PC-9 (cell line): ENCODE data around the gene TRABD2B. TPM values are rescaled to one million over a fixed set of nuclear protein-coding genes. Genes with fewer than 3 reads are reported as not detected.

Experiments
- BruUV-seq: library from RNA; stranded (reverse); fragments of 400-500 nt; replicated peaks from 2 replicates; lab custom pipeline; 2021; lab: Mats Ljungman, UMichigan
- CTCF ChIA-PET: fragments of 300-600 bp; sonication (Branson Sonifier 250); formaldehyde crosslinking; loops from one replicate; lab custom pipeline; 2022; ENCODE audit warnings: antibody characterized with exemption; lab: Charles Lee
- POLR2A ChIA-PET: fragments of 300-600 bp; sonication (Branson Sonifier 250); formaldehyde crosslinking; loops from one replicate; lab custom pipeline; 2022; ENCODE audit warnings: antibody characterized with exemption; ENCODE audit not compliant: unreplicated experiment; lab: Charles Lee
- DNase-seq, 2 experiments: peaks; one replicate each; pipeline versions ENCODE4 v3.0.0 to v3.0.0-alpha.2; 2015 to 2022; ENCODE audit warnings: mixed read lengths in 1 of 2
- H2AFZ ChIP-seq: fragments of 200-600 bp; sonication (generic); 2 replicates; pipeline ENCODE4 v1.8.1; 2017; ENCODE audit warnings: antibody characterized with exemption
- H3F3A ChIP-seq: fragments of 200-600 bp; sonication (generic); 2 replicates; pipeline ENCODE4 v1.8.1; 2017; ENCODE audit warnings: antibody characterized with exemption, mild to moderate bottlenecking, low read depth; ENCODE audit not compliant: insufficient read depth
- H3K27ac ChIP-seq: fragments of 200-600 bp; sonication (generic); 2 replicates; pipeline ENCODE4 v1.6.1; 2016; ENCODE audit warnings: mixed run types
- H3K27me3 ChIP-seq: fragments of 200-600 bp; sonication (generic); 2 replicates; pipeline ENCODE4 v1.6.1; 2016; ENCODE audit warnings: low read depth, mixed run types; ENCODE audit not compliant: insufficient read depth
- H3K36me3 ChIP-seq: fragments of 200-600 bp; sonication (generic); 2 replicates; pipeline ENCODE4 v1.6.1; 2016; ENCODE audit warnings: low read depth, mixed run types
- H3K4me1 ChIP-seq: fragments of 200-600 bp; sonication (generic); replicated peaks from 2 replicates; pipeline ENCODE4 v1.6.1; 2016; ENCODE audit warnings: mixed run types; ENCODE audit not compliant: insufficient read depth
- H3K4me2 ChIP-seq: fragments of 200-600 bp; sonication (generic); 2 replicates; pipeline ENCODE4 v1.6.1; 2017; ENCODE audit warnings: mixed run types
- H3K4me3 ChIP-seq: fragments of 200-600 bp; sonication (generic); 2 replicates; pipeline ENCODE4 v1.6.1; 2016; ENCODE audit warnings: mixed run types
- H3K79me2 ChIP-seq: fragments of 200-600 bp; sonication (generic); 2 replicates; pipeline ENCODE4 v1.6.1; 2017; ENCODE audit warnings: low read depth, mixed run types
- H3K9me2 ChIP-seq: fragments of 200-600 bp; sonication (generic); 2 replicates; pipeline ENCODE4 v1.8.1; 2017; ENCODE audit warnings: mild to moderate bottlenecking; ENCODE audit not compliant: insufficient read depth
- H3K9me3 ChIP-seq: fragments of 200-600 bp; sonication (generic); 2 replicates; pipeline ENCODE4 v1.8.1; 2016; ENCODE audit warnings: low read depth; ENCODE audit not compliant: insufficient read depth
- H4K20me1 ChIP-seq: fragments of 200-600 bp; sonication (generic); 2 replicates; pipeline ENCODE4 v1.8.1; 2017; ENCODE audit not compliant: insufficient read depth
- CTCF ChIP-seq: fragments of 200-600 bp; sonication (generic); conservative IDR thresholded peaks from 2 replicates; pipeline ENCODE4 v1.6.1; 2017; ENCODE audit warnings: mixed run types, antibody characterized with exemption, mild to moderate bottlenecking, moderate library complexity
- EZH2 ChIP-seq: fragments of 200-600 bp; sonication (generic); IDR thresholded peaks from 2 replicates; pipeline ENCODE4 v1.8.0; 2017; ENCODE audit warnings: antibody characterized with exemption, low read depth
- intact Hi-C: fragments of 100-400 bp; cut with micrococcal nuclease; formaldehyde crosslinking; loops from one replicate; pipeline ENCODE4 v1.10.0; 2022; ENCODE audit not compliant: unreplicated experiment
- total RNA-seq: library from RNA; stranded (reverse); gene quantifications from 2 replicates; pipeline ENCODE4 v1.2.3, GENCODE V29; 2021

Gene TRABD2B
- total RNA-seq, 1 experiment from 2014 or later: not detected

GRCh38 chr1:47970882-47971281 is 26.3 kb downstream of the TRABD2B start:
- POLR2A ChIA-PET: no interaction called here
- no peaks in the 10 kb centered on the region for H3K79me2 ChIP-seq
- no peak overlapping the region for H3K4me3 ChIP-seq
- no peaks in the 10 kb centered on the region for H4K20me1 ChIP-seq
- BruUV-seq: no TSS peak
- H3K9me2 ChIP-seq: no peaks in the 10 kb centered on the region
- H3K27ac ChIP-seq: no peak overlapping the region
- intact Hi-C loops: no loop called here
- TF ChIP-seq EZH2 (no peak), CTCF (no peak)
- H3K9me3 ChIP-seq: no peaks in the 10 kb centered on the region
- no peak overlapping the region for H3K4me2 ChIP-seq
- H3F3A ChIP-seq: no peaks in the 10 kb centered on the region
- no peak overlapping the region for H2AFZ ChIP-seq
- H3K36me3 ChIP-seq: no peaks in the 10 kb centered on the region
- DNase-seq: no peak
- H3K27me3 ChIP-seq: 0 out of 2 replicates have a peak, but pooled peaks cover 7% of the 10 kb centered on the region
- CTCF ChIA-PET: no interaction called here
- no peaks in the 10 kb centered on the region for H3K4me1 ChIP-seq

- no peak for DNase-seq
- CTCF ChIA-PET: no interaction called here
- POLR2A ChIA-PET: no interaction called here
- Histone ChIP-seq H3K4me1 (no peaks in the 10 kb centered on the region), H3K4me2 (no peak overlapping the region), H3K36me3 (no peaks in the 10 kb centered on the region), H3K79me2 (no peaks in the 10 kb centered on the region), H3K27ac (no peak overlapping the region), H2AFZ (no peak overlapping the region), H3K9me2 (no peaks in the 10 kb centered on the region), H4K20me1 (no peaks in the 10 kb centered on the region), H3K27me3 (0 out of 2 replicates have a peak, but pooled peaks cover 7% of the 10 kb centered on the region), H3K4me3 (no peak overlapping the region), H3K9me3 (no peaks in the 10 kb centered on the region), H3F3A (no peaks in the 10 kb centered on the region)
- TF ChIP-seq CTCF (no peak), EZH2 (no peak)
- BruUV-seq: no TSS peak
- intact Hi-C loops: no loop called here
These were observed 27.7 kb downstream of the TRABD2B start for GRCh38 chr1:47969478-47969877.

- ChIA-PET POLR2A (no interaction called here), CTCF (no interaction called here)
- H3K4me1 ChIP-seq: no peaks in the 10 kb centered on the region
- 0 out of 2 replicates have a peak, but pooled peaks cover 7% of the 10 kb centered on the region for H3K27me3 ChIP-seq
- no peak overlapping the region for H3K27ac ChIP-seq
- no TSS peak for BruUV-seq
- H3K4me3 ChIP-seq: no peak overlapping the region
- intact Hi-C loops: no loop called here
- H3K79me2 ChIP-seq: no peaks in the 10 kb centered on the region
- no peaks in the 10 kb centered on the region for H3K9me2 ChIP-seq
- no peak overlapping the region for H2AFZ ChIP-seq
- no peaks in the 10 kb centered on the region for H3K9me3 ChIP-seq
- TF ChIP-seq CTCF (no peak), EZH2 (no peak)
- H3K4me2 ChIP-seq: no peak overlapping the region
- no peaks in the 10 kb centered on the region for H3K36me3 ChIP-seq
- no peaks in the 10 kb centered on the region for H4K20me1 ChIP-seq
- no peaks in the 10 kb centered on the region for H3F3A ChIP-seq
- DNase-seq: no peak
These were observed 28.7 kb downstream of the TRABD2B start for GRCh38 chr1:47968556-47968888.
